Activated T-cell treated with anti-CD3 and anti-CD28 coated beads for 48 hours (primary cell): ENCODE results near the gene PDE6D.

Experiments
- DNase-seq: peaks from one replicate; pipeline ENCODE4 v3.0.0-alpha.2; 2020; ENCODE audit warnings: low read depth

PDE6D gene

DNA sequence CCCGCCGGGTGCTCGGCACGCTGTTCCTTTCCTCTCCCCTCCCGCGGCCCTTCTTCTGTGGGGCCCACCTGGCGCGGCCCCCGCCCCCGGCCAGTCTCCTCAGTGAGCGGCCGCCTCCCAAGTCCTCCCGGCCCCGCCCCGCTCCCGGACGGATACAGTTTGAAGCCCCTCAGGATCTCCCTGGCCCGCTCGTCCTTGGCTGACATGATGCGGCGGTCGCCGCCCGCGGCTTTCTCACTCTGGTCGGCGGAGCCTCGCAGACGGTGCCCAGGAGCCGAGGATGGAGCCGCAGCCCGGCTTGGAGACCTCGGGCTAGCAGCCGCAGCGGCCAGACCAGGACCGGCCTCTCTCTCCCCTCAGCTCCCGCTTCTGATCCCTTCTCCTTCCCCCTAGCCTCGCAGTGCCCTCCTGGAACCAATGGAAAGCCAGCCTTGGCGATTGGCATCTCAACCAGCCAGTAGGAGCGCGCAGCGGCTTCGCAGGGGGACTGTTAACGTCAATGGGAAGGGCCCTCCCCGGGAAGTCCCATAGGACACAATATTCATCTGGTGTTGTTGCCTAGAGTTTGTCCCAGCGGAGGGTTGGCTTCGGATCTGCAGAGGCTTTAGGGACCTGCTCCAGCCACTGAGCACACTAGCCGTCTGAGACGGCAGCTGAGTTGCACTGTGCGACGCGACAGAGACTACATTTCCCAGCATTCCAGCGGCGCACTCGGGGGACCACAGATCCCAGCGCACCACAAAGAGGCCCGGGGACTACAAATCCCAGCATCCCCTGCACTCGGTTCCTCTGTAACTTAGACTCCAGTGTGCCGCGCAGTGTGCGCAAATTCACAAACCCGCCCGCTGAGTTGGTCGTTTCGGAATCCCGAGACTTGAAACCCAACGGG is at the start of gene PDE6D:
PDE6D (minus strand) TSS at position 374 of the 889 bp plus-strand sequence; CDS start at position 206, 168 bp downstream.
- peak; percentile 93 for DNase-seq

GRCh38 chr2:231821908-231822307 is 40.8 kb upstream of the PDE6D start:
- no peak for DNase-seq

GRCh38 chr2:231820786-231821303 is 39.8 kb upstream of the PDE6D start:
- DNase-seq = no peak

- DNase-seq = no peak
These were observed 38.5 kb upstream of the PDE6D start for GRCh38 chr2:231819447-231820042.

GRCh38 chr2:231816327-231817026 is 35.4 kb upstream of the PDE6D start:
- DNase-seq = no peak

- no peak for DNase-seq
These were observed 29.8 kb upstream of the PDE6D start for GRCh38 chr2:231810905-231811304.

DNA sequence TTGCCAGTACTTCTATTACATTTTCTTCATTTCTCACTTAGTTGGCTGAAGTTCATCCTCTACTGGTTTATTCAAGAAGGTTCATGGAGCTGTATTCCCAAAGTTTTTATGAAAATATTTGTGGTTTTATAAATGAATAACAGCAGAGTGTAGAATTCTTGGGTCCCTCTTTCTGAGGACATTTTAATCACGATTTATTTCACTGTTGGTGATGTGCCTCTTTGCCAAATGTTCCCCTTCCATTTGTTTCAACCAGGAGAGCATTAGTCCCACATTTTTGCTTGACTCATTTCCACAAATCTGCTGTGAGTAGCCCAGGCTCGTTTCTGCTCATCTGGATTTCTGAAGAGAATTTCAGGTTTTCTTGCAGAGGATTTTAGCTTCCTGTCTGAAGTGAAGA is 25.9 kb upstream of the PDE6D start:
- no peak for DNase-seq

DNA sequence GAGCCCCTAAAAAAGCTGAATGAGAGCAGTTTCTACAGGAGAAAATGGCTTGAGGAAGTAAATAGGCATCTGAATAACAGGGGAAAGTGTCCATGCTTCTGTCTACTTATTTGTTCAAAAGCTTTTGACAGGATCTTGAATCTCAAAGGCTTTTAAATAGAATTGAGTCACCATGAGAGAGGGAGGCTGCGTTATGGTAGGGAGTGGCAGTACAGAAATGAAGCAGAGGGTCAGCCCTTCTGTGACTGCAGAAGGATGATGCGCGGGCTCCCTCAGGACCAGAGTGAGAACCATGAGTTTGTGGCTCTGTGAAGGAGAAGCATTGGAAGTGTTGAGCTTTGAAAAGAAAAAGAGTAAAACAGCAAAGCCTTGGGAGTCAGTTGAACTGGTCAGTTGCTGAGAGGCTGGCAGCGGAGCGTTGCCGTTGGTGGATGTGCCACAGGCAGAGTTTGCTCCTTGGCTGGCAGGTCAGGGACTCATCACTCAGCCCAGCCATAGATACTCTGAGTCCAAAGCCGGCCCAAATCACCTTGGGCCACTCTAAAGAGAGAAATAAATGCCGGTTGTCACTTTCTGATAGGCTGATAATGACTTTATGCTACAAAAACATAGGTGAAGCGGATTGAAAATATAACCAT is 22.5 kb upstream of the PDE6D start:
- DNase-seq = no peak

GRCh38 chr2:231800493-231801091 is 19.5 kb upstream of the PDE6D start:
- peak; percentile 36 for DNase-seq

DNA sequence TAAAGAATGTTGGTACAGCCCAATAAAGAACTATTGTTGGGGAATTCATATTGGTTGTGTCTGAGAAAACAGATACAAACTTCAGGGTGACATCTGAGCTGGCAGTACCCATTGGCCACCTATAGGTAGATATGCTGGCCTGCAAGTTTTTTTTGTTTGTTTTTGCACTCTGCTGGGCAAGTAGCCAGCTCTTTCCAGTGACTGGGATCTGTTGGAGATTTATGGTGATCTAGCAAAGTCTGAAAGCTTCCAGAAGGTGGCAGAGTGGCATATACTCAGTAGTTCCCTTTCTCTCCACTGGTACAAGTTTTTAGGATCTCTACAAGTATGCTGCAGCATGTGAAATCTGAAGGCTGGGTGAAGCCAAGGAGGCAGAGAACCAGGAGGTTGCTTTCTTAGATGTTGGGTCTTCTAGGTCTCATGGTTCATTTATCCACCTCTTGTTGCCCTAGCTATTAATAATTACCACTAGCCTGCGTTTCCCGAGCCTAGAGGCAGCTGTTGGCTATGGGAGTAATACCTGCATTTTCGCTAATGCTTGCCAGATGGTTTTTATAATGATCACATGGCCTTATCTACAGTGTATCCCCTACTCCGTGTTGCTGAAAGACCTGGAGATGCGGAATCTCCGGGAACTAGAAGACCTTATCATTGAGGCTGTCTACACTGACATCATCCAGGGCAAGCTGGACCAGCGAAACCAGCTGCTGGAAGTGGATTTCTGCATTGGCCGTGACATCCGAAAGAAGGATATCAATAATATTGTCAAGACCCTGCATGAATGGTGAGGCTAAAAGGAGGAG is 14.6 kb upstream of the PDE6D start:
- DNase-seq = no peak

DNA sequence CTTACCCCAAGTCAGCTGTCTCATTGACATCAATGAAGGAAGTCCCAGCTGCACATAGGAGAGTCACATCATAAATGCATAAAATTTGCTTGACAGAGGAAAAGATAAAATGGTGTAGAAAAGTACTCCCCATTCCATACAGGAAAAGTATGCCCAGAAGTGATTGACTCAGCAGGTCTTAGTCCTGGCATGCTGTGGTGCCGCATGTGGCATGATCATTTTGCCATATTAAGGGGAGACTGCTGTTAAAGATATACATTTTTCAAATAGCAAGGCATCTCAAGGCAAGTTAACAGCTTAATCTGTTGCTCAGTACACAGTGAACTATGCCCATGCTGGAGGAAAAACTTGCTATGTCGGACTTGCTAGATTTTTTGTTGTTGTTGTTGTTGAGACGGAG is 13.3 kb upstream of the PDE6D start:
- no peak for DNase-seq

DNA sequence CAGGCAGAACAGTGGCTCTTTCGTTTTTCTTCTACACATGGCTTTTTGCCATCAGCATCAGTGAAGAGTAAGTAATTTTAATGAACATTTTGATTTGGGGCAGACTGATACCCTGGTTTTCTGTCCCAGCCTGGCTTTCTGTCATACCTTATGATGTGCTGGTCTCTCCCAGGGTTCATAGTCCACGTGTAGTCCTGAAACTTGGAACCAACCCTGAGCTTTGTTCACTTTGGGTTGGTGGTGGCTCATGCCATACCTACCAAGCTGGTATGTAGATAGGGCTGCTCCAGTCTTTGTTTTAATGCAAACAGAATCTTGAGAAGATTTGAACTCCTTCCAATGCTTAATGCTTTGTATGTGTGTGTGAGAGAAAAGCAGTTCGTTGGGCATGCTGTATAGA is 10.0 kb upstream of the PDE6D start:
- DNase-seq = no peak

DNA sequence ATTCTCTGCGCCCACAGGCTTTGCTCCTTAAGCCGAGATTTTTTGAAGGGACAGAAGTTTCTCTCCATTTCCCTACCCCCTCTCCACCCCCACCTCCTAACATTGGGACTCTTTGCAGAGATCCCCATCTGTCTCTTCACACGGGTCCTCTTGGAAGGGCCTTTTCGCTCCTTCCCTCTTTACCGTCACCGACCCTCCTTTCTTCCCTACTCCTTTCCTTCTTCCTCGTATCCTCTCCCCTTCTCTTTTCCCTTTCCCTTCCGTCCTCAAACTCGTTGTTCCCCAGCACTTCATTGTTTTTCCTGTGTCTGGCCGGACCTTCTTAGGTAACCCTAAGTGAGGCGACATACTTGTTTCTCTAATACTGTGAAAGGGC is 5.8 kb upstream of the PDE6D start:
- DNase-seq = no peak

- peak; percentile 84 for DNase-seq
These were observed 5.3 kb upstream of the PDE6D start, which contains the start of gene COPS7B for GRCh38 chr2:231786177-231786916. COPS7B (plus strand) TSS chr2:231786445; CDS start chr2:231788571, 2,126 bp downstream.

- no peak for DNase-seq
These were observed 4.7 kb upstream of the PDE6D start for GRCh38 chr2:231785822-231786176.

GRCh38 chr2:231785413-231785812 is 4.3 kb upstream of the PDE6D start:
- no peak for DNase-seq

GRCh38 chr2:231781798-231782726 is 980 bp upstream of the PDE6D start:
- DNase-seq = no peak

GRCh38 chr2:231780123-231780908 is 766 bp downstream of the PDE6D start:
- DNase-seq = peak; percentile 15
